ENCODE results near the gene PNKP. TPM values are rescaled to one million over a fixed set of nuclear protein-coding genes. Genes with fewer than 3 reads are reported as not detected.
A peak's percentile ranks its signal among the peaks of the same experiment; 100 is the strongest.

Gene PNKP
- total and polyA plus RNA-seq, 9 of the 15 experiments (the other 6 are each of a cell fraction or from before 2014, with no cell fraction given): 2.8 to 85.4 (median 25.3) TPM

- TF ChIP-seq ZNF217 (CRISPR knock-in tag; IDR thresholded peaks at IDR 0.05): no peak
- TF ChIP-seq BRD4 (IDR thresholded peaks at IDR 0.05): peak; percentile 74; the same call in 1 of the 2 replicates
- no peak for TF ChIP-seq NR2C2 (CRISPR knock-in tag; IDR thresholded peaks at IDR 0.05)
- peak; percentile 89 for TF ChIP-seq NR2C2 (tag; IDR thresholded peaks at IDR 0.05)
- TF ChIP-seq ESRRA (IDR thresholded peaks at IDR 0.05; ENCODE audit: borderline replicate concordance, low read depth): peak; percentile 43; the same call in 1 of the 2 replicates
- no peak for TF ChIP-seq SMARCA5 (IDR thresholded peaks at IDR 0.05)
- peak; percentile 59 for TF ChIP-seq POLR2B (IDR thresholded peaks at IDR 0.05; ENCODE audit: low read depth, partially characterized antibody)
- TF ChIP-seq BRCA1 (IDR thresholded peaks at IDR 0.05): no peak
- no peak for TF ChIP-seq BRCA1 (CRISPR knock-in tag; IDR thresholded peaks at IDR 0.05)
- TF ChIP-seq HMGXB4 (CRISPR knock-in tag; IDR thresholded peaks at IDR 0.05): peak; percentile 96
- peak; percentile 18; the same call in 1 of the 2 replicates for TF ChIP-seq CBFA2T3 (IDR thresholded peaks at IDR 0.05)
- peak in 1 of 2 experiments; percentile 42; a peak in 1 of 4 replicates for TF ChIP-seq FOXA3 (CRISPR knock-in tag; conservative IDR thresholded peaks at IDR 0.05 in 1 of 2, IDR thresholded peaks at IDR 0.05 in 1 of 2)
- TF ChIP-seq IRF9 (tag; IDR thresholded peaks at IDR 0.05): no peak
- no peak for TF ChIP-seq ZBTB49 (CRISPR knock-in tag; IDR thresholded peaks at IDR 0.05; ENCODE audit: borderline replicate concordance)
- TF ChIP-seq RCOR1 (IDR thresholded peaks at IDR 0.05; ENCODE audit: borderline replicate concordance in 1 of 2, low read depth in 2 of 2, low read length in 2 of 2): no peak
- peak; percentile 65; the same call in 1 of the 2 replicates for TF ChIP-seq E2F4 (CRISPR knock-in tag; IDR thresholded peaks at IDR 0.05; ENCODE audit: low read depth)
- no peak for TF ChIP-seq ZNF512 (tag; IDR thresholded peaks at IDR 0.05)
- no peak for TF ChIP-seq ZNF224 (CRISPR knock-in tag; IDR thresholded peaks at IDR 0.05)
- TF ChIP-seq SMARCB1 (IDR thresholded peaks at IDR 0.05; ENCODE audit: insufficient read length, low read depth): no peak
Measured at GRCh38 chr19:49850487-49851342, 16.7 kb downstream of the PNKP start, which contains the start of gene PTOV1 (continued).
